IMR-90 (cell line): ENCODE data around the gene MBD3L2. TPM values are rescaled to one million over a fixed set of nuclear protein-coding genes. Genes with fewer than 3 reads are reported as not detected.
A peak's percentile ranks its signal among the peaks of the same experiment; 100 is the strongest.

ENCODE experiments used
- ATAC-seq: fragments of 200-7000 bp; cut with Tn5 transposase; 2 replicates; pipeline ENCODE4 v1.9.1; 2020; ENCODE audit warnings: low read depth, mild to moderate bottlenecking, moderate library complexity
- BruUV-seq: library from RNA; stranded (reverse); fragments of 400-500 nt; replicated peaks from 2 replicates; lab custom pipeline; 2021; lab: Mats Ljungman, UMichigan
- CTCF ChIA-PET: fragments of 300-600 bp; formaldehyde crosslinking; extraction: SDS; loops from one replicate; lab custom pipeline; 2021; ENCODE audit warnings: antibody characterized with exemption; lab: Yijun Ruan, JAX
- POLR2A ChIA-PET: fragments of 300-600 bp; sonication (Branson Sonifier 250); formaldehyde crosslinking; loops from one replicate; lab custom pipeline; 2022; ENCODE audit warnings: antibody characterized with exemption; ENCODE audit not compliant: unreplicated experiment; lab: Charles Lee
- DNase-seq: peaks from one replicate; pipeline ENCODE4 v3.0.0; 2013
- H2AFZ ChIP-seq: replicated peaks from 2 replicates; pipeline ENCODE3; 2013; ENCODE audit warnings: low read length, mild to moderate bottlenecking; ENCODE audit not compliant: poor library complexity
- H2AK5ac ChIP-seq: 2 replicates; pipeline ENCODE4 v1.6.1; 2013; ENCODE audit warnings: low read depth, low read length, inconsistent platforms
- H2AK9ac ChIP-seq: replicated peaks from 2 replicates; pipeline ENCODE3; 2013; ENCODE audit warnings: mild to moderate bottlenecking, low read depth, low read length, moderate library complexity; ENCODE audit not compliant: poor library complexity
- H2BK120ac ChIP-seq: 2 replicates; pipeline ENCODE4 v1.6.1; 2013; ENCODE audit warnings: low read depth, low read length, inconsistent platforms
- H2BK15ac ChIP-seq: 3 replicates; pipeline ENCODE4 v1.6.1; 2013; ENCODE audit warnings: low read depth, low read length, inconsistent platforms
- H2BK20ac ChIP-seq: 2 replicates; pipeline ENCODE4 v1.6.1; 2013; ENCODE audit warnings: low read depth, mild to moderate bottlenecking, inconsistent platforms, low read length, moderate library complexity
- H2BK5ac ChIP-seq: 2 replicates; pipeline ENCODE4 v1.6.1; 2013; ENCODE audit warnings: mild to moderate bottlenecking, low read depth, low read length, inconsistent platforms; ENCODE audit not compliant: poor library complexity, severe bottlenecking
- H3K14ac ChIP-seq: replicated peaks from 2 replicates; pipeline ENCODE4 v1.6.1; 2013; ENCODE audit warnings: low read depth, low read length, inconsistent platforms
- H3K18ac ChIP-seq: 2 replicates; pipeline ENCODE4 v1.6.1; 2013; ENCODE audit warnings: low read depth, low read length, control low read depth
- H3K23ac ChIP-seq: 2 replicates; pipeline ENCODE4 v1.6.1; 2013; ENCODE audit warnings: low read depth, low read length, inconsistent platforms
- H3K27ac ChIP-seq: 2 replicates; pipeline ENCODE4 v1.5.1; 2013; ENCODE audit warnings: mild to moderate bottlenecking, control low read depth, low read length; ENCODE audit not compliant: insufficient read depth
- H3K27me3 ChIP-seq: 2 replicates; pipeline ENCODE4 v1.6.1; 2013; ENCODE audit warnings: low read length; ENCODE audit not compliant: control insufficient read depth, insufficient read depth
- H3K36me3 ChIP-seq: 2 replicates; pipeline ENCODE4 v1.6.1; 2013; ENCODE audit warnings: low read length, mixed read lengths; ENCODE audit not compliant: control insufficient read depth, insufficient read depth
- H3K4ac ChIP-seq: 2 replicates; pipeline ENCODE4 v1.6.1; 2013; ENCODE audit warnings: low read depth, low read length, inconsistent platforms
- H3K4me1 ChIP-seq: 2 replicates; pipeline ENCODE4 v1.6.1; 2013; ENCODE audit warnings: low read length, mixed read lengths; ENCODE audit not compliant: control insufficient read depth, insufficient read depth
- H3K4me2 ChIP-seq: 2 replicates; pipeline ENCODE4 v1.6.1; 2013; ENCODE audit warnings: low read depth, mild to moderate bottlenecking, control low read depth, low read length, moderate library complexity
- H3K4me3 ChIP-seq: 2 replicates; pipeline ENCODE4 v1.5.1; 2013; ENCODE audit warnings: low read depth, mild to moderate bottlenecking, control low read depth, low read length, moderate library complexity; ENCODE audit not compliant: insufficient read depth
- H3K56ac ChIP-seq: 2 replicates; pipeline ENCODE4 v1.6.1; 2013; ENCODE audit warnings: low read length, inconsistent platforms; ENCODE audit not compliant: insufficient read depth; ENCODE audit errors: extremely low read depth
- H3K79me1 ChIP-seq, 2 experiments: 2 replicates each; pipeline ENCODE4 v1.6.1; 2013; ENCODE audit warnings: low read length in 2 of 2, inconsistent platforms in 1 of 2, low read depth in 1 of 2
- H3K9ac ChIP-seq: 2 replicates; pipeline ENCODE4 v1.6.1; 2013; ENCODE audit warnings: low read depth, low read length, control low read depth
- H3K9me1 ChIP-seq: 2 replicates; pipeline ENCODE4 v1.6.1; 2013; ENCODE audit warnings: low read length, inconsistent platforms; ENCODE audit not compliant: insufficient read depth
- H3K9me3 ChIP-seq: 2 replicates; pipeline ENCODE4 v1.6.1; 2013; ENCODE audit warnings: low read length; ENCODE audit not compliant: control insufficient read depth, insufficient read depth
- H4K20me1 ChIP-seq: 2 replicates; pipeline ENCODE4 v1.6.1; 2013; ENCODE audit warnings: low read length, inconsistent platforms; ENCODE audit not compliant: insufficient read depth
- H4K5ac ChIP-seq: 2 replicates; pipeline ENCODE4 v1.6.1; 2013; ENCODE audit warnings: mild to moderate bottlenecking, low read depth, low read length, control low read depth
- H4K8ac ChIP-seq, 2 experiments: 2 replicates each; pipeline ENCODE4 v1.6.1; 2013; ENCODE audit warnings: low read depth in 2 of 2, low read length in 2 of 2, control low read depth in 1 of 2, inconsistent platforms in 1 of 2
- H4K91ac ChIP-seq: 2 replicates; pipeline ENCODE4 v1.6.1; 2013; ENCODE audit warnings: low read depth, low read length, inconsistent platforms; ENCODE audit not compliant: insufficient read depth
- MAZ ChIP-seq: IDR thresholded peaks from 2 replicates; pipeline ENCODE4 v1.6.1; 2012; ENCODE audit warnings: low read depth, mild to moderate bottlenecking, low read length, improper control_type of control experiment, moderate library complexity, borderline replicate concordance
- MXI1 ChIP-seq: IDR thresholded peaks from 2 replicates; pipeline ENCODE4 v1.6.1; 2012; ENCODE audit warnings: low read depth, mild to moderate bottlenecking, low read length, moderate library complexity, borderline replicate concordance
- POLR2A ChIP-seq: IDR thresholded peaks from 2 replicates; pipeline ENCODE4 v1.6.1; 2012; ENCODE audit warnings: mild to moderate bottlenecking, low read depth, low read length
- USF2 ChIP-seq: fragments of 150-350 bp; IDR thresholded peaks from 2 replicates; pipeline ENCODE4 v1.6.1; 2017; ENCODE audit warnings: mild to moderate bottlenecking, antibody characterized with exemption, low read length, low read depth
- WGBS, 2 experiments: methylation state at CpG; one replicate each; pipeline versions ENCODE4 v1.1.5 to v1.1.7; 2013; ENCODE audit warnings: missing lambda C conversion rate in 2 of 2; ENCODE audit not compliant: insufficient read length in 1 of 2; ENCODE audit errors: extremely low coverage in 2 of 2; 5-methylcytosine and 5-hydroxymethylcytosine counted together
- dilution Hi-C: fragments of 300-500 bp; cut with HindIII; formaldehyde crosslinking; loops from one replicate; pipeline ENCODE4 v1.14.3; 2018; ENCODE audit warnings: low sequenced_read_pairs; ENCODE audit not compliant: unreplicated experiment
- in situ Hi-C: fragments of 300-500 bp; cut with MboI; formaldehyde crosslinking; loops from 3 replicates; pipeline ENCODE4 v1.14.3; 2019; ENCODE audit warnings: low sequenced_read_pairs, inconsistent platforms, mixed read lengths
- intact Hi-C: fragments of 100-400 bp; cut with micrococcal nuclease; formaldehyde crosslinking; loops from 2 replicates; pipeline ENCODE4 v1.10.0; 2022
- polyA plus RNA-seq, 3 experiments: library from polyadenylated mRNA; depleted of rRNA; stranded (reverse); fragments of >200 nt; gene quantifications; 2 replicates each; pipeline ENCODE4 v1.2.3, GENCODE V29; 2012; ENCODE audit warnings: low replicate concordance in 1 of 3
- total RNA-seq: library from RNA; depleted of rRNA; stranded (reverse); fragments of >200 nt; gene quantifications from 2 replicates; pipeline ENCODE4 v1.2.3, GENCODE V29; 2012

The MBD3L2 gene
- total and polyA plus RNA-seq, 2 of the 4 experiments (the other 2 are of a cell fraction), result not detected

DNA sequence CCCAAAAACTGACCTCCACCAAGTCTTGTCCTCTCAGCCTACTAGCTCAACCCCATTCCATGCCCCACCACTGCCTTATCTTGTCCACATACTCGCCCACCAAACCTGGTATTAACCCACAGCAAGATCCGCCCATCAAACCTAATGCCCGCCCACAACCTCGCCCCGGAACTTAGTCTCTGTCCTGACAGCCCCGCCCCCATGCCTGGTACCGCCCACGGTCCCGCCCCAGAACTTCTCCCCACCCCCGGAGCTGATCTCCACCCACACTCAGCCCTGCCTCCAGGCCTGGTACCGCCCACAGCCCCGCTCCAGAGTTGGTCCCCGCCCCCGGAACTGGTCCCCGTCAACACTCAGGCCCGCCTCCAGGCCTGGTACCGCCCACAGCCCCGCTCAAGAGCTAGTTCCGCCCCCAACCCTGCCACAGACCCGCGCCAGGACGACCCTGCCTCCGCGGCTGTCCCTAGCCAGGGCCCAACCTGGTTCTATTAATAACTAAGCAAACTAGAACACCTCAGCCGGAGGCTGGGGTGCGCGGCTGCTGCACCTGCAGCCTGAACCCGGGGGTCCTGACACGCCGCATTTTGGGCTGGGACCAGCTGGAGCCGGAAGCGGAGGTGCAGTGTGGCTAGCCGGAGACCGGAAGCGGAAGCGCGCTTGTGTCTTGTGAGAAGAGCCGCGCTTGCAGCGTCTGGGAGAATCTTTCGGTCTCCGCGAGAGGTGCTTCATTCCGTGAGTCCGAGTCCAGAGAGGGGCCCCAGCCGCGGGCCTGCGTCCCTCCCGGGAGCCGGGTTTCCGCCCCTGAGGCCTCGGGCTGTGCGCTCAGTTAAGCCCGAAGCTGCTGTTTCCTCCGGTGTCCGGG, 20.2 kb downstream of the MBD3L2 start, which contains the start of gene ZNF557:
Gene ZNF557, plus strand, starts transcription at position 662 of the 862 bp plus-strand sequence. CDS start 5,372 bp downstream, outside the sequence.
- Histone ChIP-seq H2BK5ac (peak within 1 kb of the TSS; percentile 82), H2AK5ac (peak within 1 kb of the TSS; percentile 78), H2BK120ac (peak within 1 kb of the TSS; percentile 82), H3K23ac (0 out of 2 replicates have a peak within 1 kb of the TSS, but pooled peaks have one; percentile 60), H3K4ac (peak within 1 kb of the TSS; percentile 85), H4K5ac (peak within 1 kb of the TSS; percentile 85), H3K4me1 (no peaks in the 10 kb centered on the region), H3K36me3 (peaks cover 18% of the 10 kb centered on the region), H3K27me3 (no peaks in the 10 kb centered on the region), H2BK15ac (no peak within 1 kb of the TSS; the same call in 2 of the 3 replicates), H3K4me2 (peak within 1 kb of the TSS; percentile 99), H4K8ac (peak within 1 kb of the TSS; percentile 68 to 94), H3K4me3 (peak within 1 kb of the TSS; percentile 54), H2BK20ac (no peak within 1 kb of the TSS), H2AK9ac (peak within 1 kb of the TSS; percentile 93), H3K9ac (peak within 1 kb of the TSS; percentile 74), H3K79me1 (peaks cover 11 to 18% of the 10 kb centered on the region in 2 experiments), H3K14ac (peak within 1 kb of the TSS; percentile 92; the same call in 1 of the 2 replicates), H4K20me1 (no peaks in the 10 kb centered on the region), H4K91ac (peak within 1 kb of the TSS; percentile 94), H3K9me1 (no peaks in the 10 kb centered on the region), H2AFZ (peak within 1 kb of the TSS; percentile 99), H3K56ac (peak within 1 kb of the TSS; percentile 70), H3K27ac (peak within 1 kb of the TSS; percentile 72), H3K9me3 (peaks cover 2% of the 10 kb centered on the region; the same call in 1 of the 2 replicates), H3K18ac (no peak within 1 kb of the TSS; the same call in 1 of the 2 replicates)
- intact Hi-C loops, result loop anchor here (10.0 kb wide), 1 partner anchor 334 kb away; the partner anchor contains the start of genes GPR108 and TRIP10
- TF ChIP-seq POLR2A, result peak; percentile 76
- peak; percentile 86; the same call in 1 of the 2 replicates for TF ChIP-seq MAZ
- TF ChIP-seq MXI1, result peak; percentile 23; the same call in 1 of the 2 replicates
- TF ChIP-seq USF2, result no peak
- BruUV-seq, result no TSS peak
- WGBS, 2 experiments, result 1% methylated on average over 19 of the region's 56 CpGs; no CpG with 5 or more reads in 1 of the 2 experiments
- peak; percentile 99 for ATAC-seq
- ChIA-PET CTCF (interaction anchor here (0.6 kb wide), 1 partner anchor 78 kb away, joined by 3 read pairs; no protein-coding TSS in a partner anchor), POLR2A (interaction anchor here (0.5 kb wide), 1 partner anchor 792 kb away, joined by 3 read pairs; no protein-coding TSS in a partner anchor)
- dilution Hi-C loops, result no loop called here
- DNase-seq, result peak; percentile 95
- in situ Hi-C loops, result no loop called here
